Right lung (tissue), 5 donors: ENCODE measurements around the gene AP1G2. TPM values are rescaled to one million over a fixed set of nuclear protein-coding genes. Genes with fewer than 3 reads are reported as not detected.
A peak's percentile ranks its signal among the peaks of the same experiment; 100 is the strongest.

ENCODE experiments used
- DNase-seq, 2 donors: peaks; one replicate each; pipeline ENCODE4 v3.0.0-alpha.2; 2013
- polyA plus RNA-seq, 5 donors: library from polyadenylated mRNA; unstranded; fragments of 120-200 nt; gene quantifications; one replicate each; pipeline versions ENCODE4 v1.2.1 to v1.2.3, GENCODE V29; 2013; ENCODE audit warnings: inconsistent platforms in 1 of 5, low replicate concordance in 1 of 5; ENCODE audit not compliant: insufficient read length in 5 of 5, insufficient read depth in 1 of 5

The AP1G2 gene
- polyA plus RNA-seq, 5 donors, result 62.8 to 94.1 (median 78.2) TPM

DNA sequence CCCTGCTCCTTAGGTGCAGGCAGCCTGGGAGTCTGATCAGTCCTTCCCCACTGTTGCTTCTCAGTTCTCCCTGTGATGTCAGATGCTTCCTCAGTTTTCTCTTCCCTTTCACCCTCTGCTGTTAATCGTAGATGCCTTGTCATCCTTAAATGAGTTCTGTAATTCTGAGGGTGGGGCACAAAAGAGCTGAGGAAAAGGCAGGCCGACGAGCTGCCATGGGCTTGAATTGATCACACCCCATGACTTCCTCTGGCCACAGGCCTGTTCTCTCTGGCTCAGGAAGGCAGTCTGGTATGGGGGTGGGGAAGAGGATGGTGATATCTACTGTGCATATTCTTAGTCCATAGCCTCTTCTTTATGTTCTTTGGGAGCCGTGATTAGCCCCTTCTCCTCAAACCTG lies 5.2 kb upstream of the AP1G2 start:
- no peak for DNase-seq

DNA sequence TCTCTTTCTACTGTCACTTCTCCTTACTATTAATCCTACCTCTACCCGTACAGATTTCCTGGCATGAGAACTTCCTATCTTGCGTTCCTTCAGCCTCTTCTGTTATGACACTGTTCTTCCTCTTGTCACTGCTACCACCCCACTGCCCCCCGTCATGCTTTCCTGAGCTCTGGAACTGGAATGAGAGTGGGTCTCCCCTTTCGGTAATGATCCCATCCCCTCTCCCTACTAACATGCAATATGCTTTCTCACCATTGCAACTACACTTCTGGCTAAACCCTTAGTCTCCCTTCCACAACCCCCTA lies 4.9 kb upstream of the AP1G2 start:
- DNase-seq, result no peak

DNA sequence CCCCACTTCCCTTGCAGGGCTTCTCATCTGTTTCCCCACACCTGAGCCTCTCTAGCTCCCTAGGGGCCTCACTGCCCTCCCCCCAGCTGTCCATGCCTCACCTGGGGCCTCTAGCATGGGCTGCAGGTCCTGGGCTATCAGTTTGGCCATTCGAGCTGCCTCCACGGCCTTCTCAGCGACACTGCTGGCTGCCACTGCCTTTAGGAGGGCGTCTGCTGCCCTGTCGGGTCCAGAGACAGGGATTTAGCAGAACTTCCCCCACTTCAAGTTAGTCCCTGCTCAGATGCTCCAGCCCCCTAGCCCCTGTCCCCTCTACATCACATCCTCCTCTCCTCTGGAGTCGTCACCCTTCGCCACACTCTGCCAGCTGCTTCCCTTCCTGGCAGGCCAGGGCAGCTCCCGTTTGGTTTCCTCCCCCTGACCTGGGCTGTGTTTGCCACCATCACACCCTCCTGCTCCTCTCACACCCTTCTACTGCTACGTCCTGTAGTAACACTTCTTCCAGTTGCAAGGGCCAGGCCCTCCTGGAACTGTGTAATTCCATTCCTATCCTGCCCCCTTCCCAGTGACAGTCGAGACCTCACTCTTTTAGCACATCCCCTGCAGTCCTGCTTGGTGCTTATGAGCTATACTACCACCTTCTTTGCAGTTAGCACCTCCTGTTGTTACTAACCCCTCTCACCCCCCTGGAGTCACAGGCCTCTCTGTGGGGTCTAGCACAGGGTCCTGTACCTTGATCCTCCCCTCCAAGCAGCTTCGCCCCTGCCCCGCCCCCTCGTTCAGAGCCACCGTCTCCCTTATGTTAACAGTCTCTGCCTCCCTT lies 4.3 kb upstream of the AP1G2 start:
- no peak for DNase-seq

DNA sequence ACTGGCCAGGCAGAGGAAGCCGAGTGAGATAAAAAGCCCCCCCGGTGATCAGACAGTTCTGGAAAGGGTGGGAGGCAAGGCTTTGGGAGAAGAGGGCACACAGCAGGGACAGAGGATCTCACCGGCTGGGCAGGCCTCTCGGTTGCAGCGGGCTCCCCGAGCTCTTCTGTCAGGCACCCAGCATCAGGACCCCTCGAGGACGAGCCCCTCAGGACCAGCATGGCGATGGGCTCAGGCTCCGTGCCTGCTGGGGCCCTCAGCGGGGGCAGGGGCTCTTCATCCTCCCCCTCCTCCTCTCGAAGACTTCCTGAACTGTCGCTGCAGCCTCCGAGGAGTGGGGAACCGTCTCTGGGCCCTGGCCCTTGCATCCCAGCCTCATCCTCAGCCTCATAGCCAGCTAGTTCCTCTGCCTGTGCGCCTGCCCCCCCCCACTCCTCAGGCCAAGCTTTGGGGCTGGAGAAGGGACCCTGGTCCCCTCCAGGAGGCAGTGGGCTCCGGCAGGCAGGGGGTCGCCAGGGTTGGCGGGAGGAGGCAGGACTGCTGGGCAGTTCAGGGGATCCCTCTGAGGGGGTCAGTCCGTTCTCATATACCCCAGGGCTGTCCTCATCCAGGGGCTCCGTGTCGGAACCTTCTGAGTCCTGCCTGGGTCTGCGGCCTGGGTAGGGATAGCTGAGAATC lies 3.4 kb upstream of the AP1G2 start:
- DNase-seq, result no peak

DNA sequence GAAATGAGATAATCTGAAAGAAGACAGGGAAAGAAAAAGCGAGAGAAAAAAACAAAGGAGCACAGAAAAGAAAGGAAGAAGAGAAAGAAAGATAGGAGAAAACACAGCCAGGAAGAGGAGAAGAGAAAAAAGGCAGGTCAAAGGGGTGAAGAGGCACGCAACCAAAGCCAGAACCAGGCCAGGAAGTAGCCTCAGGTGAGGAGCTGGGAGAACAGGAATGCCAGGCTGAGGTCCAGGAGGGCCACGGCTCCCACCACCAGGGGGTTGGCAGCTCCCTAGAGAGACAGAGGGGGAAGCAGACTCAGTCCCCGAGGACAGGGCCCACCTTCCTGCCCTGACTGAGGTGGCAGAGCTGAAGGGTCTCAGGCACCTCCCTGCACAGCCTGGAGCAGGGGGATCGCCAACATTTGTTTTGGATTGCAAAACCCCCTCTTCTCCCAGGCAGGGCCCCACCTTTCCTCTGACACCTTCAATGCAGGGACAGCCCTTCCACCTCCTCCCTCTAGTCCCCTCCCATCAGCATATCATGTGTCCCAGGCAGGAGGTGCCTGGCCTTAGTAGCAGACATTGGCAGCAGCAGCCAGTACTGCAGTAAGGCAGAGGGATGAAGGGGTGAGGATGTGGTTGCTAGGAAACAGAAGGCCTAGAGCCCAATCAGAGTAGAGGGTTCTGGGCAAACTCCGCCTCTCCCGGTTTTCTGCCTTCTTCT lies 2.0 kb upstream of the AP1G2 start:
- DNase-seq, result no peak

DNA sequence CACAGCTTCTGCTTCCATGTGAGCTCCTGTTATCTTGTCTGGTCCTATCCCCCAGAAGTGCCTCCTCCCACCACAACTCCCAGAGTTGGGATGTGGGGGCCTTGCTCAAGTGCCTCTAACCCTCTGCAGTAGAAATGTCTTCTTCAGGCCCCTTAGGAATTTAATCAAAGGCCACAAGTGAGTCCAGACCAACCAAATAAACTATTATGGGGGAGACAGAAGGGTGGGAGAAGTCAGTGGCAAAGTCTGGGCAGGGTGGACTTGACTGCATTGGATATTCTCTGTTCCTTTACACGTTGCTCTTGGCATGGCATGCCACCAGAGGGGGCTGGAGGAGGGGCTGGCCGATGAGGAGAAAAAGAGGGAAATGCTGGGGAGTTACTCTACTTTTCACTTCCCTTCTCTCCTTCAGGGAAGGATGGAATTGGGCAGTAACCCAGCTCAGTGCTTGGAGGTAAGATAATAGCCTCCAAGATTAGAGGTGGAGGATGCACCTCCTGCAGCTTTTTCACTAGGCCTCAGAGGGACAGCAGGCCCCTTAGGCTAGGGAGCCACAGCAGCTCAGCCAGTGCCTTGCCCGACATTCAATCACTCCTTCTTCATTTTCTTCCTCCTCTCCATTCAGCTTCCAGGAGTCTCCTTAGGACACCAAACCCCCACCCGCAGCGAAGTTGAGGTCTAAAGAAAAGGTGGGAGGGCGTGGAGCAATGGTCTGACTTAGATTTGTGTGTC lies 1.2 kb upstream of the AP1G2 start:
- DNase-seq, result no peak

DNA sequence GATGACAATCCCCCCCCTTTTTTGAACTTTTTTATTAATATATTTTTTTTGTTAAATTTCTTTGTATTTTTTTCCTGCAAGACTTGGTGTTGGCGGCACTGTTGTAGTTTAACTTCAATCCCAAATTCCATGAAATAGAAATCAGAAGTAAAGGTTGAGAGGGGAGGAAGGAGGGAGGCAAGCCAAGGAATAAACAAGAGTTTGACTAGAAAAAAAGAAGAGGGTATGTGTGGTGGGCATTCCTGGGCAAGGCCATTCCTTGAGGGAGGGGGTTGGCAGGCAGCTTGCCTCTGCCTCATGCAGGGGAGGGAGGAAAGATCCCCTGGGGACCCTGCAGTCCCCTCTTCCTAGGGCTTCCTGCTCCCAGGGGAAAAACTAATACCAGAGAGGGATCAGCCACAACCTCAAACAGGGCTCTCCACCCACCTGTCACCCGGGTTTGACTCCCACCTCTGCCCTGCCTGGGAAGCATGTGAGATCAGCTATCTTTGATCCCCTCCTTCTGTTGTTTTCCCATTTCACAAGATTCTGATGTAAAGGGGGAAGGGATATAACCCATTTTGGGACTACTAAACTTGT lies 519 bp upstream of the AP1G2 start:
- no peak for DNase-seq

DNA sequence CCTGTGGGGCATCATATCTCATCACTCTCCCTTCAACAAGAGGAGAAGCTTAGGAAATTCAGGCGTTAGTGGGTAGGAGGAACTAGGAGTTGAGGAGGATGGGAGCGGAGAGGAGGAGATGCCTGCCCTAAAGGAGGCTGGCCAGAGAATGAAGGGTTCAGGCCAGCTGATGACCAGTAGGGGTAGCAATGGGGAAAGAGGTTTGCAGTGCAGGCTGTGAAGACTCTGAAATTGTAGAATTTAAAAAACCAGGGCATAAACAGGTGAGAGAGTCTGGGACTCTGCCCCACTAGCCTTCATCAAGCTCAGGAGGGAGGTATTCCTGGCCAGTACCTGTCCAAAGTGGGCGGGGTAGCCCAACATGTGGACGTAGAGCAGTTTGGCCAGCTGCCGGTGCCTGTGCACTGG lies 809 bp downstream of the AP1G2 start:
- no peak for DNase-seq

DNA sequence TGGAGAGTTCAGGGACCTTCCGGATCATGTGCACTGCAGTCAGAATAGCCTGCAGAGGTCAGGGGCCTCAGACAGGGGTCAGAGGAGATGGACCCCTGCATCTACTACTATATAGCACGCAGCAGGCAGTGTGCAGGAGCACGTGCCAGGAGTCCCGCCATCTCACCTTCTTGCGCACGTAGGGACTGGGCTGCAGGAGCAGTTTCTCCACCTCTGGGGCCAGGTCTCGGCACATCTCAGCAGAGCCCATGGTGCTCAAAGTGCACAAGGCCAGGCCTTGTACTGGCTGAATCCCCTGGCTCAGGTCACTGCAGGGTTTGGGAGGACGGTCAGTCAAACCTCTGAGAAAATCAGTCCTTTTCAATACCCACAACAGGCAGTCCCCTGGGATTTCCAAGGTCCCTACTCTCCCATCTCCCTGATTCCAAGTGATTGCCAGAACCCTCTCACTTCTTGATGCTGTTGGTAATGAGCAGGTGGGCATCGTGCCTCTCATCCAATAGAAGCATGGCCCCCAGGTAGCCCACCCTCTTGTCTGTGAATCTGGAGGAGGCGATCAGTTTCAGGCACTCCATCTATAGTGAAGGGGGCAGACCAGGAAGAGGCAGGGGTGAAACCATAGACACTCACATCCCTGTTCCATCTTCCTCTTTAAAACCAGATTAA lies 1.3 kb downstream of the AP1G2 start:
- no peak for DNase-seq

DNA sequence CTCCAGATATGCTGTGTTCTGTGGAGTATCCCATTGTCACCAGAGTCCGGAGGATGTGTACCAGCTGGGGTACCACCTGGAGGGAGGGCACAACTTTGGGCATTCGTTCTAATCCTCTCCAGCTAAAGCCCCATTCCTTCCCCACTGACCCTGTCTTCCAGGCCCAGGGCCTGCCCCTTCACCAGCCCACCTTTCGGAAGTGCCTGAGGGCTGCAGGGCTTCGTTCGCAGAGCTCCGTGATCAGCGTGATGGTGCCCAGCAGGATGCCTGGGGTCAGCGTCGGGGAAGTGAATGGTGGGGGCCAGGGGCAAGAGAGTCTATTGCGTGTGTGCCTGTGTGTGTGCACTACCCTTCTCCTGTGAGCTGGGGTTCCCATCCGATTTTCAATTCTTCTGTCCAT lies 2.0 kb downstream of the AP1G2 start:
- DNase-seq, result no peak

DNA sequence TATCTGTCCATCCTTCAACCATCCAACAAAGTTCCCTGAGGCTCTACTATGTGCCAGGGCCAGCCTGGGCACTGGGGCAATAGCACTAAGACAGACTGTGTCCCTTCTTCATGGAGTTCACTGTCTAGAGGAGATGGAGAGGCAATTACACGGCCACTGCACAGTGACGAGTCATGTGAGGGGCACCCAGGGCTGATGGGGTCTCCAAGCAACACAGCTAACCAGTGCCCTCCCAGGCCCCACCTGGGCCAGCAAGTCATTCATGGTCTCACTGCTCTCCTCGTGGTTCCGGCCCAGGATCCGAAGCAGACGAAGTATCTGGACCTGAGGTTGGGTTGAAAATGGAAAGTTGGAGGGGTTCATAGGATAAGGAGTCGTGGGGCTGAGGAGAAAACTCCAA lies 2.7 kb downstream of the AP1G2 start:
- no peak for DNase-seq

DNA sequence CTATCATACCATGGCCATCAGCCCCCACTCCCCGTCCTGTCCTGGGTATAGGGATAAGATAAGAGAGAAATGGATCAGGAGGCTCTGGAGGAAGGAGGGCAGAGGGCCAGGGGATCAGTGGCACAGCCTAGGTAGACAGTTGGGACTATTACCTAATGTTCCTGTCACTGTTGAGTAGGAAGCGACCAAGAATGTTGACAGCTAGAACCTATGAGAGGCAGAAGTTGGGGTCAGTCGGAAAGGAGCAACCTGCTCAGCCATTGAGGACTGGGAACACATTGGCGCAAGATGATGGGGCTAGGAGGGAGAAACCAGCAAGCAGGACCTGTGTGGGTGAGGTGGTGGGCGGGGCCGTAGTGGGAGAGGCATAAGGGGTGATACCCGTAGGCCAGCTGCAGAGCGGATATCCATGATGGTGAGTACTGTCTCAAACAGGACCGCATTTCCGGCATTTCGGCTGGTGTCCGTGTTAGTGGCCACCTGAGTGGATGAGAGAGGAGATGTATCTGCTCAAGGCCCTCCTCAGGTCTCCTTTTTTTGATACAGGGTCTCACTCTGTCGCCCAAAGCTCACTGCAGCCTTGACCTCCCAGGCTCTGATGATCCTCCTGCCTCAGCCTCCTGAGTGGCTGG lies 3.3 kb downstream of the AP1G2 start:
- DNase-seq, result no peak

DNA sequence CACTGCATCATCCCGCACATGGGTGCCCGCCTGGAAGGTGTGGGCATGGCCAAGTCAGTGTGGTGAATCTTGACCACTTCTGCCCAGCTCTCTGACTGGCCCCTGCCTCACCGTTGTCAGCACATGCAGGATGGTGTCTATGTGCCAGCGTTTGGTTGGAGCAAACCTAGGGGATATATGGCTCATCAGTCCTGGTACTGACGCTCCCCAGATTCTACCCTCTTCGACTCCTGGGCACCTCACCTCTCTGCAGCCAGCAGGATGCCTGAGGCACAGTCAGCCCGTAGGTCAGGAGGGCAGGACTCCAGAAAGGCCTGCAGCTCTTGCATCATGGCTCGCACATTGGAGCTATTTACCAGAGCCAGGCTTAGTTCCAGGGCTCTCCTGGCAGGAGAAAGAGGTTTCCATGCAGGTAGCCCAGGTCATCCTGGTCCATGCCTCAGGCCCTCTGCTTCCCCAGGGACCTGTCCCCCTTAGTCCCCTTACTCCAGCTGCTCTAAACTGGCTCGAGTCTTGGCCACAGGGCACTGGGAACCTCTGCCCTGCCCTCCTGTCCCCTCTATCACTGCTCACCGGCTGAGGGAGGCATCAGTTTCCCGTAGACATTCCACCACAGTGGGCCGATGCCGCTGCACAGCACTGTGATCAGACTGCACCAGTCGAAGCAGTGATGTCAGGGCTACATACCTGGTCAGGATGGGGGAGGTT lies 4.0 kb downstream of the AP1G2 start:
- no peak for DNase-seq

DNA sequence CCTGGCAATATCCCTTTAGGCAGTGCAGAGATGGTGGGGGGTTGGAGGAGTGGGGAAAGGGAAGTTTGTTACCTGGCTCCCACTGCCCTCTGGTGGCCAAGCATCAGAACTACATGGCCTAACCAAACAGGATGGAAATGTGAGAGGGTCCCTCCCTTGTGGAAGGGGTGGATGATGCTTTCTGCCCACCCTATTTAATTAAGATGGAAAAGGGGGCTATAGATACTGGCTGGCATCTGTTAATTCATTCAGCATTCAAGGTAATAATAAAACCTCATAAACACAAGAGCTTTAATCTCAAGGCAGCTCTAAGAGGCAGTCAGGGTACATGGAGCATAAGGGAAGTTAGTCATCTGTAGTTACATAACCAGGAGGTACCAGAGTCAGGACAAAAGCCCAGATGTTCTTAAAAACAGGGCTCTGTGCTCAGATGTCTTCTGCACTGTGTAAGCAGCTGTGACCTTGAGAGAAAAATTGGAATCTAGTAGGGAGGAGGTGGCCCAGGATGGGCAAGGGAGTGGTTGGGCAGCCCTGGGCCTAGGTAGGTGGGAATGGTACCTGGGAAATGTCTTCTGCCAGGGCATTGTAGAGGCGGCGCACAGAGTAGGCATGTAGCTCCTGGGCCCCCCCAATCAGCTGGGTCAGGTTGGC lies 4.6 kb downstream of the AP1G2 start:
- peak in 1 of 2 donors; percentile 33 for DNase-seq

DNA sequence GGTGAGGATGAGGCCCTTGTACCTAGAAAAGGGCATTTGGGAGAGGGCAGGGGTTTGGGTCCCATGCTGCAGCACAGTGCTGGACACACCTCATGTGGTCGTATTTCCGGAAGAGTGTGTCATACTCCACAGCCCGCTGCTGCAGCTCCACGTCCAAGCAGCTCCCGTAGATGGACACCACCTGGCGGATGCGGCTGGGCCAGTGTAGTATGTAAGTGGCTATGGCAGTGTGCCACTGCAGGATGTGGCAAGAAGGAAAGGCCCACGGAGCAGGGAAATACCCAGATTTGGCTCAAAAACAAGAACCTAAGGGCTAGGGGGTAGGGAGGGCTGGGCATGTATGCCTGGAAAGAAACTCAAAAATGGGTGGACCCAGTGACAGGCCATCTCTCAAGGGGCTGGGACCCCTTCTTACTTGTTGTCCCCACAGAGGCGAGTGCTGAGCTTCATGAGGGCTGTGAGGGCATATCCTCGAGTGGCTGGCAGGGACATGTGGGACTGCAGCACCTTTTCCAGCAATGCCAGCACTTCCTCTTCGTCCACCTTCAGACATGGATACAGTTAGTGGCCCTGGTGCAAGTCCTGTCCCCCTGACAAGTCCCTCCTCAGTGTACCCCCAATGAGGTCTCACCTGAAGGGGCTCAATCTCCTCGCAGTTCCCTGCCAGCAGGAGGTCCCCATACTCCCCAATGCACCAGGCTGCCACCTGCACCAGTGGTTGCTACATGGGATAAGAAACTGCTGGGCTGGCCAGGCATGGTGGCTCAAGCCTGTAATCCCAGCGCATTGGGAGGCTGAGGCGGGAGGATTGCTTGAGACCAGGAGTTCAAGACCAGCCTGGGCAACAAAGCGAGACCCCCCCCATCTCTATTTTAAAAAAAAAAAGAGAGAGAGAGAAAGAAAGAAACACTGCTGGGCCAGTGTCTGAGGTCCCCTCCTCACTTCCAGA lies 5.4 kb downstream of the AP1G2 start:
- no peak for DNase-seq

DNA sequence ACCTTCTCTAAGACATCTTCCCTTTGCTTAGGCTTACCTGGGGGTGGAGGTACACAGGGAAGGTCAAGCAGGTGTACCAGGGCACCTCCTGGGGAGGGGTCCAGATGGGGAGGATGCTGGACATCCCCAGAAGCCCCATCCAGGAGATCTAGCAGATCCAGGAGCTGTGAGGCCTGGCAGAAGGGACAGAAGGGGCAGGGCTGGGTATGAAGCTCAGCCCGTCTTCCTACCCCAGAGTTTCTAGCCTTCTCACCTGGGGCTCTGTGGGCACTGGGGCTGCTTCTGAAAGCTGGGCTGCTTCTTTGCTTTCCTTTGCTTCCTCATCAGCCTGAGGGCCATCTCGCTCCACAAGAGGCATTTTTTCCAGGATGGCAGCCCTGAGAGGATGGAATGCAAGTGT lies 6.3 kb downstream of the AP1G2 start:
- no peak for DNase-seq

DNA sequence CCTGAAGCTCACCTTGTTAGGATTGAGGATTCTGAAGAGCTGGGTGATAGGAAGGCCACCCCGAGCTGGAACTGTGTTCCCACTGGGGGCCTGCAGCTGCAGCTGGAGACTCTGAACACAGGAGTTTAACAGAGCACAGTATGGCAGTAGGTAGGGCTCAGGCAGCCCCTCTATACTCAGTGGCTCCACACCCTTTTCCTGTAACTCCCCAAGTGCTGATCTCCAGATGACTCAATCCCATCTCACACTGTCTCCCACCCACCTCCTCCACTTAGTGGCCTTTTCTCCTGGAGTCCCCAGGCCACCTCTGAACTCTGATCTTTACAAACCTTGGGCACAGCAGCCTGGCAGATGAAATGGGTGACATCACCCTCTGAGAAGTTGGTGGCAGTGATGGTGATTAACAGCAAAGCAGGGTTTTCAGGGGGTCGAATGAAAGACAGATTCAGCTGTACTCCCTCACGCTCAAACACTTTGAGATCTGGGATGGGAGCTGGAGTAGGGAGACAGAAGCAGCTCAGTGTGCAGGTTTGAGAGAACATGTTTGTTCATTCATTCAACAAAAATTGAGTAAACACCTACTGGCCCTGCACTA lies 7.6 kb downstream of the AP1G2 start:
- DNase-seq, result no peak
